NCI-H226 (cell line): ENCODE data around the gene MUC5B.
"Not testable (repeated sequence)": the region's sequence is repeated elsewhere in the genome, so short reads cannot be mapped to it uniquely, and the experiment has no call there.

Experiments
- DNase-seq: peaks from one replicate; pipeline ENCODE4 v3.0.0-alpha.2; 2015

MUC5B gene

DNA sequence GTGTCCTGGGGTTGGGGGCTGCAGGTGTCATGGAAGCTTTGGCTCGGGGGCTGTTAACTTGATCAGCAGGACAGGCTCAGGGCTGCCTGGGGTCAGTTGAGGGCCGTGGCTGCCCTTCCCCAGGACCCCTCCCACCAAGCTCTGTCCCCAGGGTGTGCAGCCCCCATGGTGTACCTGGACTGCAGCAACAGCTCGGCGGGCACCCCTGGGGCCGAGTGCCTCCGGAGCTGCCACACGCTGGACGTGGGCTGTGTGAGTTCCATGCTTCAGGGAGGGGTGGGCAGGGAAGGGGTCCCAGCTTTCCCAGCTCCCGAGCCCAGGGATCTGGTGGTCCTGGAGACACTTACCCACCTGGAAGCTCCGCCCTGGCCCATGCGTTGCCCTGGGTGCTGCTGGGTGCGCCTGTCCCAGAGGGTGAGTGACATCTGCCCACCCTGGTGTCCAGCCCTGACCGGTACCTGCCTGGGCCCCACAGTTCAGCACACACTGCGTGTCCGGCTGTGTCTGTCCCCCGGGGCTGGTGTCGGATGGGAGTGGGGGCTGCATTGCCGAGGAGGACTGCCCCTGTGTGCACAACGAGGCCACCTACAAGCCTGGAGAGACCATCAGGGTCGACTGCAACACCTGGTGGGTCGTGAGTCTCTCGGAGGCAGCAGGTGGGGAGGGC, 11.3 kb downstream of the MUC5B start:
- no peak for DNase-seq

DNA sequence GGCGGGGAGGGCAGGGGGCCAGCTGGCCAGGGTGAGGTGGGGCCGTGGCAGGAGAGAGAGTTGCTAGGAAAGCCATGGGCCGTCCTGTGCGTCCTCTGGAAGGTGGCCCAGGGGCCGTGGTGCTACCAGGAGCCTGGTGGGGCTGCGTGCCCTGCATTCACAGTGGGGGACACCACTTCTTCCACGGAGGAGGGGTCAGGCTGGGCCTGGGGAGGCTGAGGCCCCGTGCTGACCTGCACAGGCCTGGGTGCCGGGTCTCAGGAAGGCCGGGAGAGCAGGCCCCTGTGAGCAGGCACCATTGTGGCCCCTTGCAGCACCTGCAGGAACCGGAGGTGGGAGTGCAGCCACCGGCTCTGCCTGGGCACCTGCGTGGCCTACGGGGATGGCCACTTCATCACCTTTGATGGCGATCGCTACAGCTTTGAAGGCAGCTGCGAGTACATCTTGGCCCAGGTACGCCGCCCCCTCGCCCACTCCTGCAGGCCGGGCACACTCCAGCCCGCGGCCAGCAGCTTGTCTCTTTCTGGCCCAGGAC, 12.0 kb downstream of the MUC5B start:
- DNase-seq: no peak

DNA sequence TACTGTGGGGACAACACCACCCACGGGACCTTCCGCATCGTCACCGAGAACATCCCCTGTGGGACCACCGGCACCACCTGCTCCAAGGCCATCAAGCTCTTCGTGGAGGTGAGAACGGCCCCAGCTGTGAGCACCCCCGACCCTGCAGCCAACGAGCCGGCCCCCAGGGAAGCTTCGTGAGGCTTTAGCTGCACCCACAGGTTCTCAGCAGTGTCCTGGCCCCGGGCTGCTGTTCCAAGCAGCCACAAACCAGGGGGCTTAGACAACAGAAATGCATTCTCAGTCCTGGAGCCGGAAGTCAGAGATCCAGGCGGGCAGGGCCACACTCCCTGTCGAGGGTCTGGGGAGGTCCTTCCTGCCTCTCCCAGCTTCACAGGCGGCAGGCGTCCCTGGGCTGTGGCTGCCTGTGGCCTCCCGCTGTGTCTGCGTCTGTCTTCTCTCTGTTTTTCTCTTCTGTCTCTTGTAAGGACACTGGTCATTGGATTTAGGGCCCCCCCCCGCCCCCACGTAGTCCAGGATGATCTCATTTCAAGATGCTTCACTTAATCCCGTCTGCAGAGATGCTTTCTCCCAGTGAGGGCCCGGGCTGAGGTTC, 12.5 kb downstream of the MUC5B start:
- no peak for DNase-seq

DNA sequence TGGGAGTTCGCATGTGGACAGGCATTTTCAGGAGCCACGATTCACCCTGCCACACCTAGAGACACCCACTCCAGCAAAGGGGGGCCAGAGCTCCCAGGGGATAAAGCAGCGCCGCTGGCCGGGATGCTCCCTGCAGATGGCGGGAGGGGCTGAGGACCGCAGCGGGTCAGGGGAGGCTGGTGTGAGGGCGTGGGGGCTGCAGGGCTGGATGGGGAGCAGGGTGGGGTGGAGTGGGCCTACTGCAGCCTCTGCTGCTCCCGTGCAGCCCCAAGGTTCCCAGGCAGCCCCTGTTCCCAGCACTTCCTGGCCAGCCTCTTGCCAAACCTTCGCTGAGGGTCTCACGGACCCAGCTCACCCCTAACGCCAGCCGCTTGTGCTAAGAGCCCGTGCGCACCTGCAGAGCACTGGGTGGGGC, 13.0 kb downstream of the MUC5B start:
- no peak for DNase-seq

DNA sequence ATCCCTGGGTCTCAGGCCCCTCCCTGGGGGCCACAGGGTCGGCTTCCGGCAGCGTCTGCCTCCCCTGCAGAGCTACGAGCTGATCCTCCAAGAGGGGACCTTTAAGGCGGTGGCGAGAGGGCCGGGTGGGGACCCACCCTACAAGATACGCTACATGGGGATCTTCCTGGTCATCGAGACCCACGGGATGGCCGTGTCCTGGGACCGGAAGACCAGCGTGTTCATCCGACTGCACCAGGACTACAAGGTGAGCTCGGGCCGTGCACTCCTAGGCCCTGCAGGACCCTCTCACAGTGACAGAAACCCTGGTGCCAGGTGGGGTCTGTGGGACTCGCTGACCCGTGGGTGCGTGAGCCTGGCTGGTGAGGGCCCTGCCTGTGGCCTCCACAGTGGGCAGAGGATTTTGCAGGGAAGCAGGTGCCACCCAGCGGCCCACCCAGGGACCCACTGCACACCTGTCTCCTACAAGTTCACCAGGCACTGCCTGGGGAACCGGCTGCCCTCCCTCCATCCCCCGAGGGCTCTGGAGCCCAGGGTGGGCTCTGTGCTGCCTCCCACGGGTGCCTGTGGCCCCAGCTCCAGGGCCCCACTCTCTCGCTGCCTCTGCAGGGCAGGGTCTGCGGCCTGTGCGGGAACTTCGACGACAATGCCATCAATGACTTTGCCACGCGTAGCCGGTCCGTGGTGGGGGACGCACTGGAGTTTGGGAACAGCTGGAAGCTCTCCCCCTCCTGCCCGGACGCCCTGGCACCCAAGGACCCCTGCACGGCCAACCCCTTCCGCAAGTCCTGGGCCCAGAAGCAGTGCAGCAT, 13.7 kb downstream of the MUC5B start:
- no peak for DNase-seq

DNA sequence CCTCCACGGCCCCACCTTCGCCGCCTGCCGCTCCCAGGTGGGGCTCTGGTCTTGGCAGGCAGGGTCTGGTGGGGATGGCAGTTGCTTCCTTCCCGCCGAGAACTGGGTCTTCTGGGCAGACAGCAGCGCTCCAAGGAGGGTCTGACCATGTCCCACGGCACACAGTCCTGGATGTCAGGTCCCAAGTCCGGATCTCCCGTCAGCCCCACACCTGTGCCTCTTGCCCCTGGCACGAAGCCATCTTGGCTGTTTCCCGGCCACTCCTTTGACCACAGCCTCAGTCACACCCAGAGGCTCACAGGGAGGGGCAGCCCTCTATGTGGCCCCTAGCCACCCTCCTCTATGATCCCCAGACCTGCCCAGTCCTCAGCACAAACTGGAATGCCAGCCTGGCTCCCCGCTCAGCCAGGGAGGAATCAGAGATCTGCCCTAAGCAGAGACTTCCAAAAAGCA, 14.3 kb downstream of the MUC5B start:
- DNase-seq: no peak

DNA sequence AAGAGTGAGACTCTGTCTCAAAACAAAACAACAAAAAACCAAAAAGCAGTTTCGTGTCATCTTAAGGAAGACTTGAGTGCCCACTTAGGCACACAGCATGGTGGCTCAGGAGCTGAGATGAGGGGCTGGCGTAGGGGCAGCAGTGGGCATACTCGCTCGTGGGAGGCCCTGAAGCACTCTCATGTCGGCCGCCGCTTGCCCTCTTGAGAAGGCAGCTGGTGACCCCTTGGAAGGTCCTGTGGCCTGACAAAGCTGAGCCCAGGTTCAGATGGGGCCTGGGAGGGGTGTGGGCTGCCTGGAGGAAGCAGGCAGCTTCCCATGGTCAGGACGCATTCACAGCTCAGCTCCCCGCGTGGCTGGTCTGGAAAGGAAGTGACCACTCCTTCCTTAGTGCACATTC, 15.0 kb downstream of the MUC5B start:
- DNase-seq: no peak

DNA sequence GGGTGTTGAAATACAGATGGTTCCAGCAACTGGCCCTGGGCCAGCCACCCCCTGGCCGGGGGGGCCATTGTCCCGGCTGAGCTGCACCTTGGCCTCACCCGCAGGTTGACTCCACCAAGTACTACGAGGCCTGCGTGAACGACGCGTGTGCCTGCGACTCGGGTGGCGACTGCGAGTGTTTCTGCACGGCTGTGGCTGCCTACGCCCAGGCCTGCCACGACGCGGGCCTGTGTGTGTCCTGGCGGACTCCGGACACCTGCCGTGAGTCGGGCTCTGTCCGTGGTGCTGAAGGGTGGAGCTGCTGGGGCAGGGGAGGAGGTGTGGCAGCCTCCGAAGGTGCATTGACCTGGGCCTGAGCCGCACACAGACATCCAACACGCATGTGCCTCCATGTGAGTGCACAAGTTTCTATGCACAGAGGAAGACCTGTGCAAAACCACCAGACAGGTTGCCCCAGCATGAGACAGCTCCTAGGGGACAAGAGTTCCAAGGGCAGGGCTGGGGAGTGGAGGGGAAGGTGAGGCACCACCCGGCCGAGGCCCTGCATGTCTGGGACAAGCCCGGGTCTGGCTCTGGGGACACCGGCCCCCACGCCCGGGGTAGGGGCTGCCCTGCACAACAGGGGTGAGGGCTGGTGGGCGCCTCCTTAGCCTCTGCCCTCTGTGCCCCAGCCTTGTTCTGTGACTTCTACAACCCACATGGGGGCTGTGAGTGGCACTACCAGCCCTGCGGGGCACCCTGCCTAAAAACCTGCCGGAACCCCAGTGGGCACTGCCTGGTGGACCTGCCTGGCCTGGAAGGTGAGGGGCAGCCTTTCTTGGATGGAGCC, 16.1 kb downstream of the MUC5B start:
- no peak for DNase-seq

DNA sequence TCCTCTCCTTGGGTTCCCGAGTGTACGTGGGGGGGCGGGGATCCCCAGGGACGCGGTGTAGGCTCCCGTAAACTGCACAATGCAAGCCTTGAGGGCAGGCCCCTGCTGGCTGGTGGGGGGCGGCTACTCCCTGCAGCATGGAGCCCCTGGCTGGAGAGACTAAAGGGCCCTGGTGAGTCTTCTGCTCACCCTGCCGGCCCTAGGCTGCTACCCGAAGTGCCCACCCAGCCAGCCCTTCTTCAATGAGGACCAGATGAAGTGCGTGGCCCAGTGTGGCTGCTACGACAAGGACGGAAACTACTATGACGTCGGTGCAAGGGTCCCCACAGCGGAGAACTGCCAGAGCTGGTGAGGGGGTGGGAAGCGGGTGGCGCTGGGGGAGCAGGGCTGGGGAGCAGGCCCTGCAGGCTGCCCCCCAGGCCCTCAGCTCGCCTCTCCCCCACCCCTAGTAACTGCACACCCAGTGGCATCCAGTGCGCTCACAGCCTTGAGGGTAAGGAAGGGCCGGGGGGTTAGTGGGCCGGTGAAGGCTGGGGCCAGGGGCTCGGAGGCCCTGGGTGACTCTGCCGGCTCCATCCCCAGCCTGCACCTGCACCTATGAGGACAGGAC, 16.8 kb downstream of the MUC5B start:
- no peak for DNase-seq

DNA sequence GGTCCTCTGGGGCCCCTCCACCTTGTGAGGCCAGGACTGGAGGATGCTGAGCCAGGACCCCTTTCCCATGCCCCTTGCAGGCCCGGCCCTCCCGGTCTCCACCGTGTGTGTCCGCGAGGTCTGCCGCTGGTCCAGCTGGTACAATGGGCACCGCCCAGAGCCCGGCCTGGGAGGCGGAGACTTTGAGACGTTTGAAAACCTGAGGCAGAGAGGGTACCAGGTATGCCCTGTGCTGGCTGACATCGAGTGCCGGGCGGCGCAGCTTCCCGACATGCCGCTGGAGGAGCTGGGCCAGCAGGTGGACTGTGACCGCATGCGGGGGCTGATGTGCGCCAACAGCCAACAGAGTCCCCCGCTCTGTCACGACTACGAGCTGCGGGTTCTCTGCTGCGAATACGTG, 17.9 kb downstream of the MUC5B start:
- no peak for DNase-seq

DNA sequence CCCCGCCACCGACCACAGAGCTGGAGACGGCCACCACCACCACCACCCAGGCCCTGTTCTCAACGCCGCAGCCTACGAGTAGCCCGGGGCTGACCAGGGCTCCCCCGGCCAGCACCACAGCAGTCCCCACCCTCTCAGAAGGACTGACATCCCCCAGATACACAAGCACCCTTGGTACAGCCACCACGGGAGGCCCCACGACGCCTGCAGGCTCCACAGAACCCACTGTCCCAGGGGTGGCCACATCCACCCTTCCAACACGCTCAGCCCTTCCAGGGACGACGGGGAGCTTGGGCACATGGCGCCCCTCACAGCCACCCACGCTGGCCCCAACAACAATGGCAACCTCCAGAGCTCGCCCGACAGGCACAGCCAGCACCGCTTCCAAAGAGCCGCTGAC, 18.8 kb downstream of the MUC5B start:
- DNase-seq: no peak

DNA sequence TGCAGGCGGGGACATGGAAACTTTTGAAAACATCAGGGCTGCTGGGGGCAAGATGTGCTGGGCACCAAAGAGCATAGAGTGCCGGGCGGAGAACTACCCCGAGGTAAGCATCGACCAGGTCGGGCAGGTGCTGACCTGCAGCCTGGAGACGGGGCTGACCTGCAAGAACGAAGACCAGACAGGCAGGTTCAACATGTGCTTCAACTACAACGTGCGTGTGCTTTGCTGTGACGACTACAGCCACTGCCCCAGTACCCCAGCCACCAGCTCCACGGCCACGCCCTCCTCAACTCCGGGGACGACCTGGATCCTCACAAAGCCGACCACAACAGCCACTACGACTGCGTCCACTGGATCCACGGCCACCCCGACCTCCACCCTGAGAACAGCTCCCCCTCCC, 19.4 kb downstream of the MUC5B start:
- DNase-seq: no peak

DNA sequence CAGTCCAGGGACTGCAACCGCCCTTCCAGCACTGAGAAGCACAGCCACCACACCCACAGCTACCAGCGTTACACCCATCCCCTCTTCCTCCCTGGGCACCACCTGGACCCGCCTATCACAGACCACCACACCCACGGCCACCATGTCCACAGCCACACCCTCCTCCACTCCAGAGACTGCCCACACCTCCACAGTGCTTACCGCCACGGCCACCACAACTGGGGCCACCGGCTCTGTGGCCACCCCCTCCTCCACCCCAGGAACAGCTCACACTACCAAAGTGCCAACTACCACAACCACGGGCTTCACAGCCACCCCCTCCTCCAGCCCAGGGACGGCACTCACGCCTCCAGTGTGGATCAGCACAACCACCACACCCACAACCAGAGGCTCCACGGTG, 19.9 kb downstream of the MUC5B start:
- not testable (repeated sequence) for DNase-seq

DNA sequence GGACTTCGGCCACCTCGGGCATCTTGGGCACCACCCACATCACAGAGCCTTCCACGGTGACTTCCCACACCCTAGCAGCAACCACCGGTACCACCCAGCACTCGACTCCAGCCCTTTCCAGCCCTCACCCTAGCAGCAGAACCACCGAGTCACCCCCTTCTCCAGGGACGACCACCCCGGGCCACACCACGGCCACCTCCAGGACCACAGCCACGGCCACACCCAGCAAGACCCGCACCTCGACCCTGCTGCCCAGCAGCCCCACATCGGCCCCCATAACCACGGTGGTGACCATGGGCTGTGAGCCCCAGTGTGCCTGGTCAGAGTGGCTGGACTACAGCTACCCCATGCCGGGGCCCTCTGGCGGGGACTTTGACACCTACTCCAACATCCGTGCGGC, 20.7 kb downstream of the MUC5B start:
- DNase-seq: not testable (repeated sequence)

DNA sequence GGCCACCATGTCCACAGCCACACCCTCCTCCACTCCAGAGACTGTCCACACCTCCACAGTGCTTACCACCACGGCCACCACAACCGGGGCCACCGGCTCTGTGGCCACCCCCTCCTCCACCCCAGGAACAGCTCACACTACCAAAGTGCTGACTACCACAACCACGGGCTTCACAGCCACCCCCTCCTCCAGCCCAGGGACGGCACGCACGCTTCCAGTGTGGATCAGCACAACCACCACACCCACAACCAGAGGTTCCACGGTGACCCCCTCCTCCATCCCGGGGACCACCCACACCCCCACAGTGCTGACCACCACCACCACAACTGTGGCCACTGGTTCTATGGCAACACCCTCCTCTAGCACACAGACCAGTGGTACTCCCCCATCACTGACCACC, 21.7 kb downstream of the MUC5B start:
- not testable (repeated sequence) for DNase-seq

DNA sequence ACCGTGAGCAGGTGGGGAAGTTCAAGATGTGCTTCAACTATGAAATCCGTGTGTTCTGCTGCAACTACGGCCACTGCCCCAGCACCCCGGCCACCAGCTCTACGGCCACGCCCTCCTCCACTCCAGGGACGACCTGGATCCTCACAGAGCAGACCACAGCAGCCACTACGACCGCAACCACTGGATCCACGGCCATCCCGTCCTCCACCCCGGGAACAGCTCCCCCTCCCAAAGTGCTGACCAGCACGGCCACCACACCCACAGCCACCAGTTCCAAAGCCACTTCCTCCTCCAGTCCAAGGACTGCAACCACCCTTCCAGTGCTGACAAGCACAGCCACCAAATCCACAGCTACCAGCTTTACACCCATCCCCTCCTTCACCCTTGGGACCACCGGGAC, 22.9 kb downstream of the MUC5B start:
- DNase-seq: not testable (repeated sequence)

DNA sequence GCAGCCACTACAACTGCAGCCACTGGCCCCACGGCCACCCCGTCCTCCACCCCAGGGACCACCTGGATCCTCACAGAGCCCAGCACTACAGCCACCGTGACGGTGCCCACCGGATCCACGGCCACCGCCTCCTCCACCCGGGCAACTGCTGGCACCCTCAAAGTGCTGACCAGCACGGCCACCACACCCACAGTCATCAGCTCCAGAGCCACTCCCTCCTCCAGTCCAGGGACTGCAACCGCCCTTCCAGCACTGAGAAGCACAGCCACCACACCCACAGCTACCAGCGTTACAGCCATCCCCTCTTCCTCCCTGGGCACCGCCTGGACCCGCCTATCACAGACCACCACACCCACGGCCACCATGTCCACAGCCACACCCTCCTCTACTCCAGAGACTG, 23.4 kb downstream of the MUC5B start:
- DNase-seq: not testable (repeated sequence)

DNA sequence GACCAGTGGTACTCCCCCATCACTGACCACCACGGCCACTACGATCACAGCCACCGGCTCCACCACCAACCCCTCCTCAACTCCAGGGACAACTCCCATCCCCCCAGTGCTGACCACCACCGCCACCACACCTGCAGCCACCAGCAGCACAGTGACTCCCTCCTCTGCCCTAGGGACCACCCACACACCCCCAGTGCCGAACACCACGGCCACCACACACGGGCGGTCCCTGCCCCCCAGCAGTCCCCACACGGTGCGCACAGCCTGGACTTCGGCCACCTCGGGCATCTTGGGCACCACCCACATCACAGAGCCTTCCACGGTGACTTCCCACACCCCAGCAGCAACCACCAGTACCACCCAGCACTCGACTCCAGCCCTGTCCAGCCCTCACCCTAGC, 24.2 kb downstream of the MUC5B start:
- not testable (repeated sequence) for DNase-seq

DNA sequence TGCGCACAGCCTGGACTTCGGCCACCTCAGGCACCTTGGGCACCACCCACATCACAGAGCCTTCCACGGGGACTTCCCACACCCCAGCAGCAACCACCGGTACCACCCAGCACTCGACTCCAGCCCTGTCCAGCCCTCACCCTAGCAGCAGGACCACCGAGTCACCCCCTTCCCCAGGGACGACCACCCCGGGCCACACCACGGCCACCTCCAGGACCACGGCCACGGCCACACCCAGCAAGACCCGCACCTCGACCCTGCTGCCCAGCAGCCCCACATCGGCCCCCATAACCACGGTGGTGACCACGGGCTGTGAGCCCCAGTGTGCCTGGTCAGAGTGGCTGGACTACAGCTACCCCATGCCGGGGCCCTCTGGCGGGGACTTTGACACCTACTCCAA, 26.1 kb downstream of the MUC5B start:
- DNase-seq: not testable (repeated sequence)

DNA sequence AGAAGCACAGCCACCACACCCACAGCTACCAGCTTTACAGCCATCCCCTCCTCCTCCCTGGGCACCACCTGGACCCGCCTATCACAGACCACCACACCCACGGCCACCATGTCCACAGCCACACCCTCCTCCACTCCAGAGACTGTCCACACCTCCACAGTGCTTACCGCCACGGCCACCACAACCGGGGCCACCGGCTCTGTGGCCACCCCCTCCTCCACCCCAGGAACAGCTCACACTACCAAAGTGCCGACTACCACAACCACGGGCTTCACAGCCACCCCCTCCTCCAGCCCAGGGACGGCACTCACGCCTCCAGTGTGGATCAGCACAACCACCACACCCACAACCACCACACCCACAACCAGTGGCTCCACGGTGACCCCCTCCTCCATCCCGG, 27.5 kb downstream of the MUC5B start:
- DNase-seq: not testable (repeated sequence)

DNA sequence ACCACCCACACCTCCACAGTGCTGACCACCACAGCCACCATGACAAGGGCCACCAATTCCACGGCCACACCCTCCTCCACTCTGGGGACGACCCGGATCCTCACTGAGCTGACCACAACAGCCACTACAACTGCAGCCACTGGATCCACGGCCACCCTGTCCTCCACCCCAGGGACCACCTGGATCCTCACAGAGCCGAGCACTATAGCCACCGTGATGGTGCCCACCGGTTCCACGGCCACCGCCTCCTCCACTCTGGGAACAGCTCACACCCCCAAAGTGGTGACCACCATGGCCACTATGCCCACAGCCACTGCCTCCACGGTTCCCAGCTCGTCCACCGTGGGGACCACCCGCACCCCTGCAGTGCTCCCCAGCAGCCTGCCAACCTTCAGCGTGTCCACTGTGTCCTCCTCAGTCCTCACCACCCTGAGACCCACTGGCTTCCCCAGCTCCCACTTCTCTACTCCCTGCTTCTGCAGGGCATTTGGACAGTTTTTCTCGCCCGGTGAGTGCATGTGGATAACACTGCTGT, 28.4 kb downstream of the MUC5B start:
- no peak for DNase-seq
